GM18951 (cell line): ENCODE results near the gene CUX1.
"Not testable (repeated sequence)": the region's sequence is repeated elsewhere in the genome, so short reads cannot be mapped to it uniquely, and the experiment has no call there.

Source experiments
- POLR2A ChIP-seq: IDR thresholded peaks from 4 replicates; pipeline ENCODE4 v1.6.1; 2011; ENCODE audit warnings: mild to moderate bottlenecking; ENCODE audit not compliant: insufficient read length, insufficient read depth; ENCODE audit errors: extremely low read depth
- in situ Hi-C: fragments of 300-500 bp; cut with MboI; formaldehyde crosslinking; loops from one replicate; pipeline ENCODE4 v1.12.0; 2022; ENCODE audit warnings: low sequenced_read_pairs, mixed read lengths, inconsistent platforms; ENCODE audit not compliant: unreplicated experiment

Gene CUX1

DNA sequence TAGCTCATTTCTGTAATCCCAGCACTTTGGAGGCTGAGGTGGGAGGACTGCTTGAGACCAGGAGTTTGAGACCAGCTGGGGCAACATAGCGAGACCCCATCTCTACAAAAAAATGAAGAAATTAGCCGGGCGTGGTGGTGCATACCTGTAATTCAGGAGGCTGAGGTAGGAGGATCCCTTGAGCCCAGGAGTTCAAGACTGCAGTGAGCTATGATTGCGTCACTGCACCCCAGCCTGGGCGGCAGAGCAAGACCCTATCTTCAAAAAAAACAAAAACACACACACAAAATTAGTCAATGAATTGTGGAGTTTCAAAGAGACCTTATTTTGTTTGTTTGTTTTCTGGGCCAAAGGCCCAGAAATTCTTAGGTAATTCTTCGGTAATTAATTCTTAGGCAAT, 110.0 kb downstream of the CUX1 start:
- in situ Hi-C loops, result no loop called here
- no peak for TF ChIP-seq POLR2A

DNA sequence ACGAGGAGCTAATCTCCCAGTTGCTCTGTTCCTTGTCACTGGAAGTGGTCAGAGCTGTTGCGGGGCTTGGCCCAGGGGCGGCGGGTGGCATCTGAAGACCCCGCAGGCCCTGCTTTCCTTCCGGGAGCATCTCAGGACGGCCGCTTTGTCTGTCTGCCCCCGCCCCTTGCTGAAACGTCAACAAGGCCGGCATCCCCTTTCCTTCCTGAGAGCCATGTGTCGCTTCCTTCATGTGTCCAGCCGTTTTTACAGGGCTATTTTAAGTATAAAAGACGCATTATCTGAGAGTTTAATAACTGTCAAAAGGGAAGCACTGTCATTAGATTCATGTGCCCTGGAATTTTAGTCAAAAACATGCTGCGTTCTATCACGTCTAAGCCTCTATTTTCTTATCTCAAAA, 110.4 kb downstream of the CUX1 start:
- no peak for TF ChIP-seq POLR2A
- in situ Hi-C loops, result no loop called here

DNA sequence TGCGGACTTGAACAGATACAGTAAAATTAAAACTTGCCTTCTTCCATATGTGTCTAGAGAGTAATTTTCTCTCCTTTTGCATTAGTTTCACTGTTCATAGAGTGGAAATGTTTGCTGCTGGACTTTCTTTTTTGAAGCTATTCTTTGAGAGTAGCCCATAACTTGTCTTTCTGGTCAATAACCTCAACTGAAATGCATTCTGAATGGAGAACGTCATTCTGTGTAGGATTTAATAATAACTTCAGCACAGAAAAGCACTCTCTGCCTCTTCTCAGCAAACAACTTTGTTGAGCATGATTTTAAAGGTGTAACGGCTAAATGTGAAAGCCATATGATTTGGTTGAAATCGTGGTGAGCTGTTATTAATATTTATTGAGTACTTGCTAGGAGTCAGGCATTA, 111.8 kb downstream of the CUX1 start:
- in situ Hi-C loops, result no loop called here
- TF ChIP-seq POLR2A, result no peak

DNA sequence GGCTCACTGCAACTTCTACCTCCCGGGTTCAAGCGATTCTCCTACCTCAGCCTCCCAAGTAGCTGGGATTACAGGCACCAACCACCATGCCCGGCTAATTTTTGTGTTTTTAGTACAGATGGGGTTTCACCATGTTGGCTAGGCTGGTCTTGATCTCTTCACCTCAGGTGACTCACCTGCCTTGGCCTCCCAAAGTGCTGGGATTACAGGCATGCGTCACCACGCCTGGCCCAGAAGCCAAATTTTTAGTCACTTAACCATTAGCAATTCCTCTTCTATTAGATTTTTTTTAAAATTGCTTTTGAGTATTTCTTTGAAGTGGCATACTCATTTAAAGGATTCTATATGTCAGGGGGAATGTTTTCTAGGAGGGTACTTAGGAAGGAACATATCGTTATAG, 112.5 kb downstream of the CUX1 start:
- in situ Hi-C loops, result not testable (repeated sequence)

DNA sequence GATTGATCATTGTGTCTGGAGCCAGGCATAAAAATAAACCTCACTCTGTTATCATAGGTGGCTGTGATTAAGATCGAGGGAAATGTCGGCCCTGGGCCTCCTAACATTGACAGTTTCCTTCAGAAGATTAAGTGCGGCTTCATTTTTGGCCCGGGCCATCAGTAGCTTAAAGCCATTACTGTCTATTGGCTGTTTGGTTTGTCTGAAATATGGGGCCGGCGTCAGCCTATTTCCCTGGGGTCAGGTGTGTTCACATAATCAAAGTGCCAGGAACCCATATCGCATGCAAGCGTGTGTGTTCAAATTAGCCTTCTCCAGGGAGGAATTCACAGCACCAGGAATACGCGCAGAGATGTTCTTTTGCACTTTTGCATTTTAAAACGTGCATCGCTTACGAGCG, 114.7 kb downstream of the CUX1 start:
- in situ Hi-C loops, result no loop called here
- no peak for TF ChIP-seq POLR2A

DNA sequence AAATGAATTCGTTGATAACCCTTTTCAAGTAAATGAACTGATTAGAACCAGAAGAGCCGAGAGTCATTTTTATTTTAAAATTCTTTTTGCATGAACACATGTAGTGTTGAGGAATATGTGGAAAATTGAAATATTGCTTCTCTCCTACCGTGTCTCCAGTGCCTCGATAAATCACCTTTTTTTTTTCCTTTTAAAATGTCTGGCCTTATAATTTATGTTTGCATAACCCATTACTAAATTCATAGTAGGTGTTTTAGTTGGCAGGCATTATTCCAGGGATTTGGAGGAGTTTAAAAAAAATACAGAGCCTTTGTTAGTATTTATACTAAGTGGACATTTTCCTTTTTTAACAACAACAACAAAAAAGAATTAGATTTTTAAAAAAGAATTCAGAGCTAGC, 115.6 kb downstream of the CUX1 start:
- in situ Hi-C loops, result no loop called here
- no peak for TF ChIP-seq POLR2A

DNA sequence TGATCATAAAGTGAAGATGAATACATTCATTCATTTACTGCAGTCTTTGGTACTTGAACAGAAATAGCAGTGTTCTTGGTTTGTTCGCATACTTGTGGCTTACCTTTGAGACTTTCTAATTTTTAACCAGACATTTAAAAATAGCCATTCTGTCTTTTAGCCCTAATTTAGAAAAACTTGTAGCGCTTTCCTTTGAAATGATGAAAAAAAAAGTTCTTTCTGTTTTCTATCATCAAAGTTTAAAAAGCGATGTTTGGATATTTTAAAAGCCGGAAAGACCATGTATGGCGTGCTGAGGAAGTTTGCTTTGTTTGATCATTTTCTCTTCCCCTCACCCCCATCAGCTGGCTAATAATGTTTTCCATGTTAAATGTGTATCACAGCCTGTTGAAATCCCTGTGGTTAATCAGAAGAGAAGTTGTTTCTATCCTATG, 116.3 kb downstream of the CUX1 start:
- in situ Hi-C loops, result no loop called here
- no peak for TF ChIP-seq POLR2A

DNA sequence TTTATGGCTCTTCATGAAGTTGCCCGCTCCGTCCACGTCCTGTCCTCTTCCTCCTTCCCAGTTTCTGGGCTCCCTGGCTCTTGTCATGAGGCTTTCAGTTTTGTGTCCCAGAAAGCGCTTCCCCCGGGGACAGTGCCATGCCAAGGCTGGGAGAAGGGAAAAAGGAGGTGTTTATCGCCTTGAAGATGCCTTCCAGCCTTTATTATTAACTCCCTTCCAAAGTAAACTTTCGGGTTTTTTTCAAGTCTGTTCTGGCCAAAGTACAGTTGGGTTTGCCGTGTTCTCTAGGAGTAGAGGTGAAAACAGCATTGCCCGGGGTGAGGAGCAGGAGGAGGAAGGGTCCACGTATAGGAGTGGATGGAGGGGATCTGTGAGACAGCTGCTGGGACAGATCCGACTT, 117.2 kb downstream of the CUX1 start:
- TF ChIP-seq POLR2A, result no peak
- in situ Hi-C loops, result no loop called here

DNA sequence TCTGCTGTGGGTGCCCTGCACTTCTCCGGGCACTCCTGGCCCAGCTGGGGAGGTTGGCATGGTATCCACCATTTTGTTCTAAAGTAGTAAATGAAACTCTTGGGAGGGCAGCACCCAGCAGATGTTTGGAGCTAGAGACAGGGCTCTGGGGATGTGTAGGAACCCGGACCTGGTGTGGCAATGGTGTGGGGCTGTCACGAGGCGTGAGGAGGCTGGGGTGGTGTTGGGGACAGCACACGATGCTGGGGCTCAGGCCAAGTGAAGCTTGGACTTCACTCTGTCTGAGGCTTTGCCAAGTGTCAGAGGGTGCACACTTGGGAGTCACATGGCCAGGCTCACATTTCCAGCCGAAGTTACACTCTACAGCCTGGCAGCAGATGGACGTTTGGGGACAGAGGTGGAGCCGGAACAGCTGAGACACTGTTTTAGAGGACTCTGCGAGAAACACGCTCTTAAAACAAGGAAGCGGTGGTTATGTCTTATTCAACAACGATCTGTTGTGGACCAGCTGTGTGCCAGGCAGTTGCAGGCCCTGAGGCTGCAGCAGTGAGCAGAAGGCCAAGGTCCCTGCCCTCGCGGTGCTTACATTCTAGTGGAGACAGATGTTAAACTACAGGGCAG, 118.2 kb downstream of the CUX1 start:
- no peak for TF ChIP-seq POLR2A
- in situ Hi-C loops, result no loop called here

DNA sequence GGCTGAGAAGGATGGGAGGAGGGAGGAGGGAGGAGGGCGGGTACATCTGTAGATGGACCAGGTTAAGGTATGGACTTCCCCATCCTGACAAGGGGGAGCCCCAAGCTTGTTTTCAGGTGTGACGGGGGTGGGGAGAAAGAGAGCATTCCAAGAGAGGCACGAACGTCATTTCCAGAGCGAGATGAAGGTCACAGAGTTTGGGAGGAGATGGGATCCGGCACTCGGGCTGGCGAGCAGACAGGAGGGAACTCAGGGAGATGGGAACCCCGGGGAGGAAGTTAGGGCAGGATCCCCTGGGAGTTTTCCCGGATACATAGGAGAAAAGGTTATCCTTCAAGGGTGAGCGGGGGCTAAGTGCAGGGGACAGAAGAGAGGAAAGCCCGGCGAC, 118.8 kb downstream of the CUX1 start:
- in situ Hi-C loops, result no loop called here
- TF ChIP-seq POLR2A, result no peak

DNA sequence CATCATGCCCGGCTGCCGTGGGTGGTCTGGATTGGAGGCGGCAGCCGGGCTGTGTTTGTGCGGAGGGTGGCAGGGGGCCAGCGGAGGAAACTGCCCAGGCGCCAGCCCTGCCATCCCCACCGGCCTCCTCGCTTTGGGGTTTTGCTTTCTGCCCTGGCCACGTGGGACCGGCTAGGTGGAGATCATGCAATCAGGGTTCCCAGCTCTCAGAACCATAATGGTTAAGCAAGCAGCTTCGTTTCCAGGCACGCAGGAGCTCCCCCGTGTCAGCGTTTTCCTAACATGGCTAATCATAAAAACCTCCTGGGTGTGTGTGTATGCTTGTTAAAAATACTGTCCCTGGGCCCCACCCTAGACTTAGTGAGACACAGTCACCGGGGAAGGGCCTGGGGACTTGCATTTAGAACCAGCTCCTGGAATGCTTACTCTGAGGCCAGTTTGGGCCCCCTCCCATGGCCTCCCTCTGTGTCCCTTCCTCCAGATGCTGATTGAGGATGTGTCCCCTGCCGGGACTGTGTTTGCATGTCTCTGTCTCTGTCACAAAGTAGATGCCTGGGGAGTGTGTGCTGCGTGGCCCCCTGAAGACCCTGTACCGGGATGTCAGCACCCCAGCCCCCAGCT, 119.3 kb downstream of the CUX1 start:
- no peak for TF ChIP-seq POLR2A
- in situ Hi-C loops, result no loop called here

DNA sequence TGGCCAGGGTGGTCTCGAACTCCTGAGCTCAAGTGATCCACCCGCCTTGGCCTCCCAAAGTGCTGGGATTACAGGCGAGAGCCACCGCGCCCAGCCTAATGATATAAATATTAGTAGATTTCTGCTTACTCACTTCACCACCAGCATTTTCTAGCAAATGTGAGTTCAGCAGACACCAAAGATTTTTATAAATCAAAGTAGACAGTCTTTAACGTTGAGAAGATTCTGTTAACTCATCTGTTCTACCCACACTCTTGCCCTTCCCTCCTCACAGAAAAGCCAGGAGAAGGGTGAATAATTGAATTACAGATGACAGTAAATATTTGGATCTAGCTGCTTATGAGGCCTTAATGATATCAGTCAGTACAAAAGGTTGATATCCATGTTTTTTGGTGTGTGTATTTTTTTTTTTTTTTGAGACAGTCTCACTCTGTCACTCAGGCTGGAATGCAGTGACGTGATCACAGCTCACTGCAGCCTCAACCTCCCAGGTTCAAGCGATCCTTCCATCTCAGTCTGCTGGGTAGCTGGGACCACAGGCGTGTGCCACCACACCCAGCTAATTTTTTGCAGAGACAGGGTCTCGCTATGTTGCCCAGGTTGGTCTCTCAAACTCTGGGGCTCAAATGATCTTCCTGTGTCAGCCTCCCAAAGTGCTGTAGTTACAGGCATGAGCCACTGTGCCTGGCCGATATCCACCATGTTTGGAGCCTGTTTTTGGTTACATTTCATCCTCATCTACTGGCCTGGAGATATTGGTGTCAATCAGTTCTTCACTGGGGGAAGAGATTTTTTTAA, 120.5 kb downstream of the CUX1 start:
- in situ Hi-C loops, result no loop called here
- TF ChIP-seq POLR2A, result no peak

DNA sequence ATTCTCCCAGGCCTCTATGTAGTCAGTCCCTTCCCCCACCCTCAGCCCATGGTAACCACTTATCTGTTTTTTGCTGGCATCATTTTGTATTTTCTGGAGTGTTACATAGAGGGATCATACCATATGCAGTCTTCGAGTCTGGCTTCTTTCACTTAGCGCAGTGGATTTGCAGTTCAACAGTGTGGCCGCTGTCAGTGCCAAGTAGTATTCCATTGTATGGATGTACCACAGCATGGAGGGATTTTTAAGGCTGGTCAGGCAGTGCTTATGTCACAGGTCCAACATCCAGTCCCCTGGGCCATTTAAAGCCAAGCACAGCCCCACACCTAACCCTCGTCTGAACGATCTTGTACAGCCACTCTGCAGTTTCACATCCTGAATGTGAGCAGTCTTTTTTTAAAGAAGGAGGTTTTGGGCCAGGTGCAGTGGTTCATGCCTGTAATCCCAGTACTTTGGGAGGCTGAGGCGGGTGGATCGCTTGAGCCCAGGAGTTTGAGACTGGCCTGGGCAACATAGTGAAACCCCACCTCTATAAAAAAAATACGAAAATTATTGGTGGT, 121.8 kb downstream of the CUX1 start:
- in situ Hi-C loops, result no loop called here
- no peak for TF ChIP-seq POLR2A

DNA sequence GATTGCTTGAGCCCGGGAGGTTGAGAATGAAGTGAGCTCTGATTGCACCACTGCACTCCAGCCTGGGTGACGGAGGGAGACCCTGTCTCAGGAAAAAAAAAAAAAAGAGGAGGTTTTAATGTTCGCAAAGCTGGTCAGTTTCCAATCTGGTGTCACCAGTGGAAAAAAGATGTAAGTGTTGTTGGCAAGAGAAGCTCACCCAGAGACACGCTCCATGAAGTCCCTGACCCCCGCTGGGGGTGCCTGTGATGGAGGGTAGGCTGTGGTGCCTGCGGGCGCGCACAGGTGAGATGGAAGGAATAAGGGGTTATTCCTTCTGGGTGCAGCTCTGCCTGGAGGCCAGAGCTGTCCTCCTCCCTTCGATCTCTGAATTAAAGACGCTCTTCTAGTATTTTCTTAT, 122.7 kb downstream of the CUX1 start:
- no peak for TF ChIP-seq POLR2A
- in situ Hi-C loops, result no loop called here
